ENCODE data around the gene DSCAML1.

DNA sequence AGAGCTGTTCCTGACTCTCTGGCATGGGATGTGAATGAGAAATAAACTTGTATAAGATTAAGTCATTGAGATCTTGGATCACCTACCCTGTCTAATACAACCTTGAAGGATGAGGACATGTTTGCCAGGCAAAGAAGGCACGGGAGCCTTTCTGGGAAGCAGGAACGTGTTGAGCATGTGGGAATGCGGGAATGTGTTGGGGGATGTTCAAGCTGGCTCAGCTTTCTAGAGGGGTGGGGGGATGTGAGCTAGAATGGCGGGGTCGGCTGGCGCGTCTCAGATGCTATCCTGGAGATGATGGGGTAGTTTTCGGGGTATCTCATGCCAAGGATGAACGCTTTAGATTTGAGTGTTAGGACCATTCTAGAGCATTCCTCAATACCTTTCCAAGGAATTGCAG lies 227.1 kb downstream of the DSCAML1 start:
- TF ChIP-seq, protein P1, sequence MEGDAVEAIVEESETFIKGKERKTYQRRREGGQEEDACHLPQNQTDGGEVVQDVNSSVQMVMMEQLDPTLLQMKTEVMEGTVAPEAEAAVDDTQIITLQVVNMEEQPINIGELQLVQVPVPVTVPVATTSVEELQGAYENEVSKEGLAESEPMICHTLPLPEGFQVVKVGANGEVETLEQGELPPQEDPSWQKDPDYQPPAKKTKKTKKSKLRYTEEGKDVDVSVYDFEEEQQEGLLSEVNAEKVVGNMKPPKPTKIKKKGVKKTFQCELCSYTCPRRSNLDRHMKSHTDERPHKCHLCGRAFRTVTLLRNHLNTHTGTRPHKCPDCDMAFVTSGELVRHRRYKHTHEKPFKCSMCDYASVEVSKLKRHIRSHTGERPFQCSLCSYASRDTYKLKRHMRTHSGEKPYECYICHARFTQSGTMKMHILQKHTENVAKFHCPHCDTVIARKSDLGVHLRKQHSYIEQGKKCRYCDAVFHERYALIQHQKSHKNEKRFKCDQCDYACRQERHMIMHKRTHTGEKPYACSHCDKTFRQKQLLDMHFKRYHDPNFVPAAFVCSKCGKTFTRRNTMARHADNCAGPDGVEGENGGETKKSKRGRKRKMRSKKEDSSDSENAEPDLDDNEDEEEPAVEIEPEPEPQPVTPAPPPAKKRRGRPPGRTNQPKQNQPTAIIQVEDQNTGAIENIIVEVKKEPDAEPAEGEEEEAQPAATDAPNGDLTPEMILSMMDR (conservative IDR thresholded peaks at IDR 0.05; ENCODE audit: low read depth, low read length): no peak
- TF ChIP-seq EZH2 (IDR thresholded peaks at IDR 0.05; ENCODE audit: low read length, unreplicated experiment) (no peak), EZH2phosphoT487 (IDR thresholded peaks at IDR 0.05; ENCODE audit: borderline replicate concordance, low read length) (no peak)
